ENCODE results near the gene RHBDD3.
"Not testable (repeated sequence)": the region's sequence is repeated elsewhere in the genome, so short reads cannot be mapped to it uniquely, and the experiment has no call there.

Gene RHBDD3

DNA sequence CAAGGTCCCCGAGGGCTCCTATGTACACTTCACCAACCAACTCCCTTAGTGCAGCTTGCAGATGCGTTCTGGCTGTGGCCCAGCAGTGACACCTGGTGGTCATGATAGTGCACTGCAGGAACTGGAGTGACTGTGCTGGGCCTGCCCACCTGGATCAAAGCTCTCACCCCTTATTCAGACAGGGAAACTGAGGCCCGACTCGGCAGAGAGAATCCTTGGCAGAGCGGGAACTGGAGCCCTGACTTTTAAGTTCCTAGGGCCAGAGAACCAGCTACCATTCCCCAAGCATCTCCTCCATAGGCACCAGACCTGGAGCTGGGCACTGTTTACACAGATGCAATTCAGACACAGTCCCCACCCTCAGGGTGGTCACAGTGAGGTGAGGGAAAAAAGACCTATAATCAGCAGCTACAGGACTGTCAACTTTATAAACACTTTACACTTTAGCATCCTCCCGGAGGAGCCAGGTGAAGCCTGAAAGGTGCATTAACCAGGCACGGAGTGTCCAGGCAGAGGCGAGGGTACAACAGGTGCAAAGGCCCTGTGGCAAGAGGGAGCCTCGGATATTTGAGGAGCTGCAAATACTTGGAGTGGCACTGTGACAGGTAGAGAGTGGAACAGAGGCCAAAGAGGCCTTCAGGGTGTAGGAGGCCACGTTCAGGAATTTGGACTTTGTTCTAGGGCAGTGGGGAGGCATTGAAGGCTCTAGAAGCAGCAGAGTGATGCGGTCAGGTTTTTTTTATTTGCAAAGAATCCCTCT, 22.0 kb downstream of the RHBDD3 start:
- peak; percentile 78 for DNase-seq

- DNase-seq = no peak
Observed at GRCh38 chr22:29244785-29245625, 22.8 kb downstream of the RHBDD3 start.

- DNase-seq = no peak
Observed at GRCh38 chr22:29243874-29244446, 23.8 kb downstream of the RHBDD3 start.

DNA sequence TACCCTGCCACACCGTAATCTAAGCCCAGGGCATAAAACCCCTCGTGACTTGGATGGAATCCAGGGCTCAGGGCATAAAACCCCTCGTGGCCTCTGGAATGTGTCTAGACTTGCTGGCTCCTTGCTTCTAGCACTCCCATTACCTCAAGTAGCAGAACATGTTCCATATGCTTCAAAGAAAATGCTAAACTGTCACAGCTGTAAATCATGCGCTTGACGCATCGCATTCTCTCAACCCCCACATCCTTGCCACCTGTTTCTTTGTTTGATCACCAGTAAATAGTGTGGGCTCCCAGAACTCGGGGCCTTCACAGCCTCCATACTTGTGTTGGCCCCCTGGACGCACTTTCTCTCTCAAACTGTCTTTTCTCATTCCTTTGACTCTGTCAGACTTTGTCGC, 27.3 kb downstream of the RHBDD3 start:
- not testable (repeated sequence) for DNase-seq

- no peak for DNase-seq
Observed at GRCh38 chr22:29233277-29233877, 34.4 kb downstream of the RHBDD3 start.

- no peak for DNase-seq
Observed at GRCh38 chr22:29231971-29232959, 35.5 kb downstream of the RHBDD3 start.

DNA sequence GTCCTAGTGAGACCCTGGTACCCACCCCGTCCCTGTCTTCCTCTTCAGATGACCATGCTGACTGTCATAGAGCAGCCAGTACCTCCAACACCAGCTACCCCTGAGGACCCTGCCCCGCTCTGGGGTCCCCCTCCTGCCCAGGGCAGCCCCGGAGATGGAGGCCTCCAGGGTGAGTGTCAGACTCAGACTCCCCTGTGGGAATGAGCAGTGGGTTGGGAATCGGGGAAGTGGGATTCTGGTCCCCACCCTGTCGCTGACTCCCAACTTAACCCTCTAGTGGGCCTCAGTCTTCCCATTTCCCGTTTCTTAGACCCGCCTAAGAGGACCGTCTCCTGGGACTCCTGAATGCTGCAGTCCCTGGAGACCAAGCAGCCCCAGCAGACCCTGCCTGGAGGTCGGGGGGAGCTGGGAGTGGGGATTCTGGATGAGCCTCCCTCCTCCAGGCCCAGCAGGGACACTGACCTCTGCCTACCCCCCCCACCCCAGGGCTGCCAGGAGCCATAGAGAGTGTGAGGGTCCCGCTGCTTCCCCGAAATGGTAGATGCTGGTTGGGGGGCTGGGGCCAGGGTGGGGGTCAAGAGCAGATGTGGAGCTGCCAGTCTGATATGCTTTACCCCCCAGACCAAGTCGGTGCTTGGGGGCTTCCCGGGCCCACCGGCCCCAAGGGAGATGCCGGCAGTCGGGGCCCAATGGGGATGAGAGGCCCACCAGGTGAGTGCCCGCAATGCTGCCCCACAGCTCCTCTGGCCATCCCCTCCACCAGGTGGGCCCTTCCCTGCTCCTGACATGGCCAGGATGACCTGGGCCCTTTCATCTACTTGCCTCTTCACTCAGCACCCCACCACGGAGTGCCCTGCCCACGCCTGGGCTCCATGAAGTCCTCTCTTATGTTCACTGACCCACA, 36.6 kb downstream of the RHBDD3 start:
- DNase-seq = no peak

- DNase-seq = no peak
Observed at GRCh38 chr22:29226351-29226981, 41.3 kb downstream of the RHBDD3 start.

GRCh38 chr22:29225422-29226090, 42.2 kb downstream of the RHBDD3 start:
- DNase-seq = peak; percentile 31

DNA sequence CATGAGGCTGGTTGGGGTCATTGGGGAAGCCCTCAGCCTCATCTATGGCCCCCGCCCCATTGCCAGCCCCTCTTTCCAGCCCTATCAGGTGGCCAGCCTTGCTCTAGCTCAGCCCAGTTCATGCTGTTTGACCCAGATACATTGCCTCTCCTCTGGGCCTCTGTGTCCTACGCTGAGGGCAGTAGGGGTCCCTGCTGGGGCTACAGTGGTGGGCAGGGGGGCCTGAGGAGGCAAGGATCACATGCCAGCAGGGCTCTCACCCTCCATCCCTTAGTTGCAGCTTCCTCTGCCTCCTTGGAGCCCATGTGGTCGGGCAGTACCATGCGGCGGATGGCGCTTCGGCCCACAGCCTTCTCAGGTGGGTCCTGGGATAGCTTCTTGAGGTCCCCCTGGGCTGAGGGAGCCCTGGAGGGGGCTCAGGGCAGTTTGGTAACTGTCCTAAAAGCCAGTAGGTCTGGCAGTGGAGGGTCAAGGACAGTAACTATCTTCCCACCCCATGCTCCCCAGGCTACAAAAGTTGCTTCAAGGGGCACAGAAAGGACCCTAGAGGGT, 42.8 kb downstream of the RHBDD3 start:
- DNase-seq = no peak

DNA sequence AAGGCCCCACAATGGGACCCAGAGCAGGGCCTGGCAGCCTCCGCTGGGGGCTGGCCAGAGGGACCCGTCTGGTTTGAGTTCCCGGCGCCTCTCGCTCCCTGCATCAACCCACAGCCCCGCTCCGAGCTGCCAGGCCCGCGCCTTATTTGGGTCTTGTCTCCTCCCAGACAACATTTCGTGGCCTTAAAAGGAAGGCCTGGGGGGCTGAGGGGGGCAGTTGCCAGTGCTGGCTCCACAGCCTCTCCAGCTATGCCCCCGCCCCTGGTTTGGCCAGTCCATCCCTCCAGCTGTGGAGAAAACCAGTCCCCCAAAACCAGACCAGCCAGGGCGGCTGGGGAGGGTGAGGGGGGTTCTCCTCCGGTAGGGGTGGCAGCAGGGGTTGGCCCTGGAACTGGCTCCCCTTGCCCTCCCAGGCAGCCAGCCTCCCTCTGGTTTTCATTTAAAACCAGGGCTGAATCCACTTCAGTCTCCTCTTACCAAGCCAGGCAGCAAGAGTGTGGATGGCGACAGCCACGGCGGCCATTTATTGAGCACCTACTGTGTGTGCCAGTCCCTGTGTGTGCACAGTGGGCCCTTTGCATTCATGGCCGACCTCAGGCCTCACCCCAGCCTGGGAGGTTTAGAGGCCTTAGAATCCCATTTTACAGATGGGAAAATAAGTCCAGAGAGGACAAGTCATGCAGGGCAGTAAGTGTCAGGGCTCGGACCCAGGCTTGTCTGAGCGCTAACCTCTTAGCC, 43.5 kb downstream of the RHBDD3 start:
- DNase-seq = no peak

DNA sequence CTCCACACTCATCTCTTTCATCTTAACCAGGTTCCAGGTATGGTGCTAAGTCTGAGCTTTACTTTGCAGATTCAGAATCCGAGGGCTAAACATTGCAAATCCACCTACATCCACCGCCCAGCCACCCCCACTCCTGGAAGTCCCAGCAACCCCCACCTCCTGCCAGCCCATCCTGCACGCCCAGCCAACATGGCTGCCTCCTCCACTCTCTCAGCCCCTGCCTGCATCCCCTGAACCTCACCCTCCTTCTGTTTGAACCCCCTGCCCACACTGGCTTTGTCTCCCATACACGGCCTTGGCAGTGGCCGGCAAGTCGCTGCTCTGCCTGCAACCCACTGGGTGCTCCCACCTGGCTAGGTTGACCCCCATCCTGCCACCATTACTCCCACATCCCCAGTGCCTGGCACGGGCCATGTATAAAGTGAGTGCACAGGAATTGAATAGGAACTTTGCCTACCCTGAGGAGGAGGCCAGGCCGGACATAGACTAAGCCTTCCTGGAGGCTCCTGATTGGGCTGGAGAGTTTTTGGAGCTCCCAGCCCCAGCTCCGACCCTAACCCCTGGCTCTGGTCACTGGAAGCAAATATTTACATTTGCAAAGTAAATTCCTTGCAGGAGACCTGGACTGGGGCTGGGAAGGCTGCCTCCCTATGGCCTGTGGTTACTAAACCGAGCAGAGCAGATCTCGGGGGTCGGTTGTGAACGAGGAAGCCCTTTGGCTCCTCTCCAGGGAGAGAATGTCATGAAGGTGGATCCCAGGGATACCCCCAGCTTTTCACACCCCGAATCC, 47.7 kb downstream of the RHBDD3 start:
- no peak for DNase-seq

DNA sequence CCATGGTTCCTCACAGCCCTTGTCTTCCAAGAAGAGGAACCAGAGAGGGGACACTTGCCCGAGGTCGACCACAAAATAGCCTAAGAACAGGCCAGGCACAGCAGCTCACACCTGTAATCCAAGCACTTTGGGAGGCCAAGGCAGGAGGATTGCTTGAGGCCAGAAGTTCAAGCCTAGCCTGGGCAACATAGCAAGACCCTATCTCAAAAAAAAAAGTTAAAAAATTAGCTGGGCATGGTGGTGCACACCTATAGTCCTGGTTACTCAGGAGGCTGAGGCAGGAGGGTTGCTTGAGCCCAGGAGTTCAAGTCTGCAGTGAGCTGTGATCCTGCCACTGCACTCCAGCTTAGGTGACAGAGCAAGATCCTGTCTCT, 48.4 kb downstream of the RHBDD3 start:
- not testable (repeated sequence) for DNase-seq

DNA sequence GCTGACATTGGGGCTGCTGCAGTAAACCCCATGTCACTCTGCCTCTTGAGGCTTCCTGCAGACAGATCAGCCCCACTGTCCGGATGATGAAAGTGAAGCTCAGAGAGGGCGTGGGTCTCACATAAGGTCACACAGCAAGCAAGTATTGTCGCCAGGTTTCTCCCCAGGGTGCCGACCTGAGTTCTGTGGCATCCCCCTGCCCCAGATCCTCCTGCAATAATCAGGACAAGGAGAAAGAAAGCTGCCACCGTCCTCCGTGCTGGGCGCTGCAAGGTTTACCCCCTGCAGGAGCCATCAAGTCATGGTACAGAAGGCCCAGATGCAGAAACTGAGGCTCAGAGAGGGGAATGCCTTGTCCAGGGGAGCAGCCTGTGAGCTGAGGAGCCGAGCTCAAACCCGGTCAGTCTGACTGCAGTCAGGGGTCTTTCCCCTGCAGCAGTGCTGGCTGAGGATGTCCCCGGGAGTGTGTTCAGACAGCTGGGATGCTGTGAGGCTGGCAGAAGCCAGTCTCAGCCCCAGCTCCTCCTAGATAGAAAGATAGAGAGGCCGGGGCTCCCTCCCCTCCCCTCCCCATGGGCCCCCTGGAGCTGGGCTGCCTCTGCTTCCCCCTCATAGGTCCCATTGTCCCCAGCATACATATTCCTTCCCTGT, 48.9 kb downstream of the RHBDD3 start:
- DNase-seq = no peak

DNA sequence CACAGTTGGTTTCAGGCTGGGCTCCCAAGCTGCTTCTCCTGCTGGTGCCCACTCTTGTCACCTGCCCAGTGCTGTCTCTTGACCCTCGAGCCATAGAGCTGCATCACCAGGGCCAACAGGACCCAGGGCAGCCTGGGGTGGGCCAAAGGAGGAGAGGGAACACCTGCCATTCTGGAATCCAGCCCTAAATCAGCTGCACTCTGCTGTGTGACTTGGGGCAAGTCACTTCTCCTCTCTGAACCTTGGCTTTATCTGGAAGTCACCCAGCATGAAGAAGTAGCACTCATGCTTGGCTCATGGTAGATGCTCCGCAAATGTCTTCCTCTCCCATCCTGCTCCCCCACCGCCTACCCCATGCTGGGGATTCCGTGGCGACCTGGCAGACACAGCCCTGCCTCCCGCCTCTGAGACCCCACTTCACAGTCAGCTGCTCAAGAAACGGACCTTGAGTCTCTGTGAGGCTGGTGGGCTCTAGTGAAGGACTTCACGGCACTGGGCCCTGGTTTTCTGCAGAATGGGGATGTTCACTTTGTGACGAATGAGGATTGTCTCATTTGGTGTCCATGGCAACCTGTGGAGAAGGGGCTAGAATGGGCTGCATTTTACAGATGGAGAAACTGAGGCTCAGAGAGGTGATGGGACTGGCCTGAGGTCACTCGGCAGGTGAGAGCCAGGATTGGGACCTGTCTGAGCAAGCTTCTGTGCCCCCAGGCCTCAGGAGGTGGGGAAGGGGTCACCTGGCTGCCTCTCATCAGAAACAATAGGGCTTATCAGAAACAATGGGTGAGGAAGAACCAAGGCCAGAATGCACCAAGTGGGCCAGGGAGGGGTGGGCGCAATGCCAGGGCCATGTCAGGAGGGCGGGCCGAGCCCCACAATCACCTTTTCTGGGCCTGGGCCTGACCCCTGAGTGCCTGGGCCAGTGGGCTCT, 49.7 kb downstream of the RHBDD3 start:
- no peak for DNase-seq

Measured in retina (tissue), 1 donor.